HCT116 (cell line): ENCODE measurements around the gene SULT1E1. TPM values are rescaled to one million over a fixed set of nuclear protein-coding genes. Genes with fewer than 3 reads are reported as not detected.

ENCODE experiments used
- ATAC-seq: fragments of 200-7000 bp; cut with Tn5 transposase; 2 replicates; pipeline ENCODE4 v1.9.1; 2020; ENCODE audit warnings: mild to moderate bottlenecking, moderate library complexity
- BruUV-seq: library from RNA; stranded (reverse); fragments of 400-500 nt; replicated peaks from 2 replicates; lab custom pipeline; 2021; lab: Mats Ljungman, UMichigan
- CTCF ChIA-PET: fragments of 300-600 bp; sonication (Branson Sonifier 250); formaldehyde crosslinking; loops from one replicate; lab custom pipeline; 2021; ENCODE audit warnings: antibody characterized with exemption; lab: Charles Lee
- POLR2A ChIA-PET: fragments of 300-600, 350-600 bp; sonication (Branson Sonifier 250); formaldehyde crosslinking; loops from one replicate; lab custom pipeline; 2021; ENCODE audit warnings: antibody characterized with exemption; lab: Charles Lee
- RAD21 ChIA-PET, 2 experiments: fragments of 300-600 bp; sonication (Branson Sonifier 250); formaldehyde crosslinking; loops; one replicate each; lab custom pipeline; 2023; ENCODE audit warnings: low total read pairs in 2 of 2; ENCODE audit not compliant: uncharacterized antibody in 2 of 2, unreplicated experiment in 2 of 2, low non-redundant PET in 1 of 2; lab: Charles Lee
- DNase-seq: peaks from one replicate; pipeline ENCODE4 v3.0.0-alpha.2; 2010; ENCODE audit warnings: low read depth, low spot score
- H2AFZ ChIP-seq: fragments of 200-600 bp; shearing (Covaris generic), sonication (generic); 2 replicates; pipeline ENCODE4 v1.6.1; 2017; ENCODE audit warnings: low read depth, mixed run types, mixed read lengths, antibody characterized with exemption, low read length; ENCODE audit not compliant: poor library complexity, severe bottlenecking
- H3K27ac ChIP-seq: 2 replicates; pipeline ENCODE4 v1.5.1; 2012; ENCODE audit warnings: low read depth, low read length
- H3K27me3 ChIP-seq: fragments of 200-600 bp; sonication (generic); 2 replicates; pipeline ENCODE4 v1.6.1; 2016; ENCODE audit warnings: mixed run types, low read length, mixed read lengths; ENCODE audit not compliant: insufficient read depth
- H3K36me3 ChIP-seq, 2 experiments: fragments of 200-500 bp in 1 of 2; fragments of 200-600 bp in 1 of 2; sonication (Bioruptor generic) in 1 of 2; sonication (generic) in 1 of 2; 2 replicates each; pipeline versions ENCODE4 v1.5.1 to v1.6.1; 2014 to 2016; ENCODE audit warnings: low read length in 2 of 2, inconsistent platforms in 1 of 2, mixed read lengths in 1 of 2, mixed run types in 1 of 2; ENCODE audit not compliant: insufficient read depth in 2 of 2, control insufficient read depth in 1 of 2
- H3K4me1 ChIP-seq, 2 experiments: fragments of 200-600 bp in 1 of 2; sonication (generic) in 1 of 2; 2 replicates each; pipeline versions ENCODE4 v1.5.1 to v1.6.1; 2012 to 2017; ENCODE audit warnings: low read length in 2 of 2, inconsistent platforms in 1 of 2, mild to moderate bottlenecking in 1 of 2, mixed read lengths in 1 of 2, mixed run types in 1 of 2, moderate library complexity in 1 of 2; ENCODE audit not compliant: insufficient read depth in 2 of 2, control insufficient read depth in 1 of 2
- H3K4me2 ChIP-seq: fragments of 200-600 bp; sonication (generic); 2 replicates; pipeline ENCODE4 v1.6.1; 2017; ENCODE audit warnings: mixed run types, low read length, mixed read lengths
- H3K4me3 ChIP-seq, 2 experiments: fragments of 200-600 bp in 1 of 2; sonication (generic) in 1 of 2; replicated peaks in 1 of 2; 2 replicates each; pipeline ENCODE4 v1.5.1; 2011 to 2016; ENCODE audit warnings: low read length in 2 of 2, control low read depth in 1 of 2, low read depth in 1 of 2, mild to moderate bottlenecking in 1 of 2, mixed read lengths in 1 of 2, mixed run types in 1 of 2
- H3K79me2 ChIP-seq: fragments of 200-600 bp; sonication (generic); 2 replicates; pipeline ENCODE4 v1.6.1; 2017; ENCODE audit warnings: mild to moderate bottlenecking, mixed run types, low read length, moderate library complexity, mixed read lengths; ENCODE audit not compliant: insufficient read depth
- H3K9ac ChIP-seq: fragments of 200-600 bp; sonication (generic); 2 replicates; pipeline ENCODE4 v1.6.1; 2016; ENCODE audit warnings: low read length, mixed read lengths
- H3K9me2 ChIP-seq: fragments of 200-600 bp; sonication (generic), shearing (Covaris generic); 2 replicates; pipeline ENCODE4 v1.6.1; 2017; ENCODE audit warnings: mixed run types, mild to moderate bottlenecking, moderate library complexity; ENCODE audit not compliant: insufficient read depth
- H3K9me3 ChIP-seq, 2 experiments: fragments of 200-500 bp in 1 of 2; fragments of 200-600 bp in 1 of 2; sonication (Bioruptor generic) in 1 of 2; sonication (generic) in 1 of 2; 2 replicates each; pipeline ENCODE4 v1.6.1; 2014 to 2017; ENCODE audit warnings: low read length in 2 of 2, mixed read lengths in 2 of 2, inconsistent platforms in 1 of 2, low read depth in 1 of 2, mild to moderate bottlenecking in 1 of 2, mixed run types in 1 of 2, moderate library complexity in 1 of 2; ENCODE audit not compliant: control insufficient read depth in 1 of 2, insufficient read depth in 1 of 2
- H4K20me1 ChIP-seq: fragments of 200-600 bp; sonication (generic), shearing (Covaris generic); 2 replicates; pipeline ENCODE4 v1.6.1; 2017; ENCODE audit warnings: mixed run types, mild to moderate bottlenecking, moderate library complexity; ENCODE audit not compliant: insufficient read depth
- ATF3 ChIP-seq: IDR thresholded peaks from 2 replicates; pipeline ENCODE4 v1.6.1; 2012
- CBX3 ChIP-seq: IDR thresholded peaks from 2 replicates; pipeline ENCODE4 v1.6.1; 2012; ENCODE audit warnings: low read depth
- CEBPB ChIP-seq: IDR thresholded peaks from 2 replicates; pipeline ENCODE4 v1.6.1; 2012; ENCODE audit warnings: low read depth
- CTCF ChIP-seq, 3 experiments: fragments of 200-600 bp in 1 of 3; sonication (generic) in 1 of 3; IDR thresholded peaks in 2 of 3; conservative IDR thresholded peaks in 1 of 3; 2 replicates each; pipeline ENCODE4 v1.5.1; 2012 to 2017; ENCODE audit warnings: low read depth in 2 of 3, low read length in 2 of 3, antibody characterized with exemption in 1 of 3, borderline replicate concordance in 1 of 3, control low read depth in 1 of 3, mild to moderate bottlenecking in 1 of 3, mixed read lengths in 1 of 3, mixed run types in 1 of 3, moderate library complexity in 1 of 3; ENCODE audit not compliant: insufficient read depth in 1 of 3
- EGR1 ChIP-seq: IDR thresholded peaks from 2 replicates; pipeline ENCODE4 v1.6.1; 2012; ENCODE audit warnings: low read depth
- ELF1 ChIP-seq: IDR thresholded peaks from 2 replicates; pipeline ENCODE4 v1.6.1; 2012; ENCODE audit warnings: low read depth, borderline replicate concordance
- EZH2 ChIP-seq: fragments of 200-600 bp; sonication (generic); IDR thresholded peaks from 2 replicates; pipeline ENCODE4 v1.6.1; 2017; ENCODE audit warnings: antibody characterized with exemption, mixed run types
- FOSL1 ChIP-seq: IDR thresholded peaks from 2 replicates; pipeline ENCODE4 v1.6.1; 2012; ENCODE audit warnings: low read depth
- JUND ChIP-seq: IDR thresholded peaks from 2 replicates; pipeline ENCODE4 v1.6.1; 2012
- MAX ChIP-seq: IDR thresholded peaks from 2 replicates; pipeline ENCODE4 v1.6.1; 2012
- POLR2AphosphoS5 ChIP-seq: IDR thresholded peaks from 2 replicates; pipeline ENCODE4 v1.6.1; 2011; ENCODE audit warnings: mild to moderate bottlenecking, low read depth, low read length, moderate library complexity
- RAD21 ChIP-seq: IDR thresholded peaks from 2 replicates; pipeline ENCODE4 v1.6.1; 2012; ENCODE audit warnings: low read depth, mild to moderate bottlenecking
- REST ChIP-seq: IDR thresholded peaks from 2 replicates; pipeline ENCODE4 v1.6.1; 2012; ENCODE audit warnings: low read depth
- SIN3A ChIP-seq: IDR thresholded peaks from 2 replicates; pipeline ENCODE4 v1.6.1; 2012; ENCODE audit warnings: low read depth
- SP1 ChIP-seq: IDR thresholded peaks from 2 replicates; pipeline ENCODE4 v1.6.1; 2012; ENCODE audit warnings: low read depth
- SRF ChIP-seq: IDR thresholded peaks from 2 replicates; pipeline ENCODE4 v1.6.1; 2012; ENCODE audit warnings: low read depth
- YY1 ChIP-seq: IDR thresholded peaks from 2 replicates; pipeline ENCODE4 v1.6.1; 2011; ENCODE audit warnings: low read length, low read depth, moderate library complexity, mild to moderate bottlenecking; ENCODE audit not compliant: insufficient replicate concordance; ENCODE audit errors: extremely low read depth
- ZBTB33 ChIP-seq: IDR thresholded peaks from 2 replicates; pipeline ENCODE4 v1.6.1; 2011; ENCODE audit warnings: mild to moderate bottlenecking, low read length, moderate library complexity; ENCODE audit not compliant: insufficient replicate concordance; ENCODE audit errors: extremely low read depth
- ZNF274 ChIP-seq: fragments of 200-500 bp; sonication (Bioruptor generic); IDR thresholded peaks from 2 replicates; pipeline ENCODE4 v1.6.1; 2014; ENCODE audit warnings: mild to moderate bottlenecking, low read depth, low read length, inconsistent platforms
- intact Hi-C: fragments of 100-400 bp; cut with micrococcal nuclease; formaldehyde crosslinking; loops from 2 replicates; pipeline ENCODE4 v1.10.0; 2022
- total RNA-seq: library from RNA; stranded (reverse); gene quantifications from one replicate; pipeline ENCODE4 v1.2.1, GENCODE V29; 2021; ENCODE audit not compliant: unreplicated experiment

Gene SULT1E1
- total RNA-seq, 1 experiment from 2014 or later = not detected

GRCh38 chr4:69875576-69875975, 15.6 kb upstream of the SULT1E1 start:
- POLR2A ChIA-PET = no interaction called here
- H3K4me2 ChIP-seq = no peak overlapping the region
- H3K4me3 ChIP-seq = no peak overlapping the region
- no peaks in the 10 kb centered on the region for H3K79me2 ChIP-seq
- H3K4me1 ChIP-seq = no peaks in the 10 kb centered on the region
- ATAC-seq (no peak), DNase-seq (no peak)
- no peaks in the 10 kb centered on the region for H3K36me3 ChIP-seq
- no peaks in the 10 kb centered on the region for H4K20me1 ChIP-seq
- no peaks in the 10 kb centered on the region for H3K27me3 ChIP-seq
- H3K9me2 ChIP-seq = no peaks in the 10 kb centered on the region
- TF ChIP-seq CBX3 (no peak), ZBTB33 (no peak), FOSL1 (no peak), RAD21 (no peak), MAX (no peak), POLR2AphosphoS5 (no peak), ZNF274 (no peak), JUND (no peak), SRF (no peak), CEBPB (no peak), ATF3 (no peak), REST (no peak), SIN3A (no peak), EGR1 (no peak), SP1 (no peak), CTCF (IDR thresholded peaks at IDR 0.05 in 2 of 3, conservative IDR thresholded peaks at IDR 0.05 in 1 of 3; ENCODE audit: borderline replicate concordance in 1 of 3, insufficient read depth in 1 of 3, low read depth in 2 of 3, low read length in 2 of 3) (no peak), EZH2 (no peak), YY1 (no peak), ELF1 (no peak)
- BruUV-seq = no TSS peak
- no peak overlapping the region for H3K27ac ChIP-seq
- no peaks in the 10 kb centered on the region for H3K9me3 ChIP-seq
- intact Hi-C loops = no loop called here
- RAD21 ChIA-PET = no interaction called here
- CTCF ChIA-PET = no interaction called here
- H2AFZ ChIP-seq = no peak overlapping the region
- H3K9ac ChIP-seq = no peak overlapping the region
